H9 (cell line): ENCODE measurements around the gene RABGAP1L. TPM values are rescaled to one million over a fixed set of nuclear protein-coding genes. Genes with fewer than 3 reads are reported as not detected.

ENCODE experiments used
- DNase-seq: peaks from one replicate; pipeline ENCODE4 v3.0.0-alpha.2; 2017
- H2AFZ ChIP-seq: one replicate; pipeline ENCODE4 v1.6.1; 2013; ENCODE audit warnings: mild to moderate bottlenecking, low read length, control low read depth, moderate library complexity
- H2AK5ac ChIP-seq: 2 replicates; pipeline ENCODE4 v1.6.1; 2013; ENCODE audit warnings: low read length, control low read depth, mixed read lengths; ENCODE audit not compliant: insufficient read length
- H2BK120ac ChIP-seq: one replicate; pipeline ENCODE4 v1.6.1; 2013; ENCODE audit warnings: low read depth, mild to moderate bottlenecking, low read length, control low read depth, inconsistent platforms; ENCODE audit not compliant: poor library complexity, severe bottlenecking
- H2BK12ac ChIP-seq: 2 replicates; pipeline ENCODE4 v1.6.1; 2013; ENCODE audit warnings: low read length, control low read depth, mixed read lengths, low read depth; ENCODE audit not compliant: insufficient read length
- H2BK15ac ChIP-seq: 2 replicates; pipeline ENCODE4 v1.6.1; 2013; ENCODE audit warnings: low read depth, low read length, control low read depth
- H2BK20ac ChIP-seq: one replicate; pipeline ENCODE4 v1.6.1; 2013; ENCODE audit warnings: low read depth, mild to moderate bottlenecking, low read length, control low read depth, inconsistent platforms; ENCODE audit not compliant: poor library complexity, severe bottlenecking
- H2BK5ac ChIP-seq: 2 replicates; pipeline ENCODE4 v1.6.1; 2013; ENCODE audit warnings: low read length, control low read depth, mixed read lengths; ENCODE audit not compliant: insufficient read length
- H3K14ac ChIP-seq: 2 replicates; pipeline ENCODE4 v1.6.1; 2013; ENCODE audit warnings: low read length, control low read depth; ENCODE audit not compliant: insufficient read depth
- H3K18ac ChIP-seq: 2 replicates; pipeline ENCODE4 v1.6.1; 2013; ENCODE audit warnings: low read depth, mild to moderate bottlenecking, mixed read lengths, low read length, control low read depth; ENCODE audit not compliant: insufficient read length
- H3K23ac ChIP-seq: 2 replicates; pipeline ENCODE4 v1.6.1; 2013; ENCODE audit warnings: low read length, control low read depth, mixed read lengths, low read depth; ENCODE audit not compliant: insufficient read length
- H3K23me2 ChIP-seq: 2 replicates; pipeline ENCODE4 v1.6.1; 2013; ENCODE audit warnings: low read depth, mild to moderate bottlenecking, mixed read lengths, low read length, control low read depth; ENCODE audit not compliant: insufficient read length, poor library complexity, severe bottlenecking
- H3K27ac ChIP-seq: 2 replicates; pipeline ENCODE4 v1.5.1; 2013; ENCODE audit warnings: low read length, control low read depth, mixed read lengths, low read depth; ENCODE audit not compliant: insufficient read length
- H3K27me3 ChIP-seq: 2 replicates; pipeline ENCODE4 v1.6.1; 2013; ENCODE audit warnings: low read length, control low read depth, inconsistent platforms; ENCODE audit not compliant: insufficient read depth
- H3K4ac ChIP-seq: 2 replicates; pipeline ENCODE4 v1.6.1; 2013; ENCODE audit warnings: low read depth, mild to moderate bottlenecking, control low read depth, inconsistent platforms, low read length, moderate library complexity
- H3K4me1 ChIP-seq: 2 replicates; pipeline ENCODE4 v1.6.1; 2013; ENCODE audit warnings: low read length, control low read depth, inconsistent platforms; ENCODE audit not compliant: insufficient read depth
- H3K4me2 ChIP-seq: 2 replicates; pipeline ENCODE4 v1.6.1; 2013; ENCODE audit warnings: low read length, control low read depth, mixed read lengths; ENCODE audit not compliant: insufficient read length, insufficient read depth
- H3K56ac ChIP-seq: 2 replicates; pipeline ENCODE4 v1.6.1; 2013; ENCODE audit warnings: low read depth, mild to moderate bottlenecking, mixed read lengths, low read length, control low read depth; ENCODE audit not compliant: insufficient read length
- H3K79me1 ChIP-seq: 2 replicates; pipeline ENCODE4 v1.6.1; 2013; ENCODE audit warnings: low read depth, mild to moderate bottlenecking, moderate library complexity, low read length, control low read depth, inconsistent platforms; ENCODE audit not compliant: insufficient read depth, poor library complexity, severe bottlenecking
- H3K79me2 ChIP-seq: 2 replicates; pipeline ENCODE4 v1.6.1; 2013; ENCODE audit warnings: low read length, control low read depth, inconsistent platforms; ENCODE audit not compliant: insufficient read depth
- H3K9ac ChIP-seq: 2 replicates; pipeline ENCODE4 v1.6.1; 2013; ENCODE audit warnings: low read length, control low read depth, mixed read lengths; ENCODE audit not compliant: insufficient read length; ENCODE audit errors: extremely low read depth
- H3K9me3 ChIP-seq: one replicate; pipeline ENCODE4 v1.6.1; 2013; ENCODE audit warnings: low read depth, low read length, inconsistent platforms; ENCODE audit not compliant: control insufficient read depth
- H3T11ph ChIP-seq: one replicate; pipeline ENCODE4 v1.6.1; 2013; ENCODE audit warnings: mild to moderate bottlenecking, low read length, control low read depth, inconsistent platforms
- H4K20me1 ChIP-seq: one replicate; pipeline ENCODE4 v1.6.1; 2013; ENCODE audit not compliant: control insufficient read depth, insufficient read length, insufficient read depth
- H4K5ac ChIP-seq: 2 replicates; pipeline ENCODE4 v1.6.1; 2013; ENCODE audit warnings: low read depth, mild to moderate bottlenecking, mixed read lengths, low read length, control low read depth; ENCODE audit not compliant: insufficient read length
- H4K8ac ChIP-seq: replicated peaks from 2 replicates; pipeline ENCODE4 v1.6.1; 2013; ENCODE audit warnings: low read length, control low read depth, mixed read lengths, low read depth; ENCODE audit not compliant: insufficient read length
- H4K91ac ChIP-seq: 2 replicates; pipeline ENCODE4 v1.6.1; 2013; ENCODE audit warnings: low read depth, mild to moderate bottlenecking, moderate library complexity, mixed read lengths, low read length, control low read depth; ENCODE audit not compliant: insufficient read length
- H3K27ac Mint-ChIP-seq, 3 experiments: 2 replicates in 2 of 3; 3 replicates in 1 of 3; pipeline ENCODE4 v1.8.0; 2020 to 2021; ENCODE audit warnings: mixed read lengths in 3 of 3, mild to moderate bottlenecking in 1 of 3, moderate library complexity in 1 of 3
- H3K27me3 Mint-ChIP-seq: 2 replicates; pipeline ENCODE4 v1.8.0; 2021; ENCODE audit warnings: low read depth, mild to moderate bottlenecking, moderate library complexity, mixed read lengths
- H3K36me3 Mint-ChIP-seq, 3 experiments: 2 replicates in 2 of 3; 3 replicates in 1 of 3; pipeline ENCODE4 v1.8.0; 2020 to 2021; ENCODE audit warnings: low read depth in 3 of 3, mixed read lengths in 3 of 3; ENCODE audit not compliant: insufficient read depth in 1 of 3
- H3K4me1 Mint-ChIP-seq, 2 experiments: 2 replicates each; pipeline ENCODE4 v1.8.0; 2020; ENCODE audit warnings: mixed read lengths in 2 of 2
- H3K4me3 Mint-ChIP-seq, 2 experiments: 2 replicates in 1 of 2; 3 replicates in 1 of 2; pipeline ENCODE4 v1.8.0; 2020 to 2021; ENCODE audit warnings: mild to moderate bottlenecking in 2 of 2, mixed read lengths in 2 of 2, moderate library complexity in 1 of 2
- H3K9me3 Mint-ChIP-seq, 2 experiments: 2 replicates in 1 of 2; 3 replicates in 1 of 2; pipeline ENCODE4 v1.8.0; 2020; ENCODE audit warnings: mild to moderate bottlenecking in 2 of 2, mixed read lengths in 2 of 2, moderate library complexity in 1 of 2
- WGBS: extraction: QIAGEN DNeasy Blood & Tissue Kit; methylation state at CpG from one replicate; pipeline ENCODE4 v1.1.7; 2013; ENCODE audit warnings: missing lambda C conversion rate, low lambda C conversion rate, mixed read lengths; ENCODE audit not compliant: insufficient read length; ENCODE audit errors: extremely low coverage; 5-methylcytosine and 5-hydroxymethylcytosine counted together
- total RNA-seq: library from RNA; stranded (reverse); gene quantifications from 2 replicates; pipeline ENCODE4 v1.2.1, GENCODE V29; 2021
- TF ChIP-seq, protein P1 (sequence below): fragments of 200-600 bp; sonication (generic); conservative IDR thresholded peaks from 3 replicates; pipeline ENCODE4 v1.8.0; 2021; ENCODE audit warnings: antibody characterized with exemption, mild to moderate bottlenecking

The RABGAP1L gene
- total RNA-seq, 1 experiment from 2014 or later: 147 TPM

GRCh38 chr1:174875306-174875705, 716.0 kb downstream of the RABGAP1L start:
- Histone ChIP-seq H3K9ac (peak overlapping the region; percentile 95), H3K9me3 (no peaks in the 10 kb centered on the region), H3K23me2 (peaks cover 4% of the 10 kb centered on the region), H3K14ac (no peak overlapping the region), H2AFZ (no peak overlapping the region), H2BK120ac (no peak overlapping the region), H2BK15ac (no peak overlapping the region), H4K5ac (no peak overlapping the region), H4K91ac (no peak overlapping the region), H3K56ac (no peak overlapping the region), H3K4me2 (peak overlapping the region; percentile 73), H3K4ac (no peak overlapping the region), H2BK20ac (no peak overlapping the region), H2AK5ac (no peak overlapping the region), H4K20me1 (no peaks in the 10 kb centered on the region), H3K79me1 (no peaks in the 10 kb centered on the region), H3K4me1 (peaks cover 9% of the 10 kb centered on the region; the same call in 1 of the 2 replicates), H3T11ph (no peak overlapping the region), H4K8ac (no peak overlapping the region), H3K79me2 (peaks cover 17% of the 10 kb centered on the region; the same call in 1 of the 2 replicates), H2BK12ac (no peak overlapping the region), H3K18ac (no peak overlapping the region), H2BK5ac (no peak overlapping the region), H3K23ac (no peak overlapping the region), H3K27me3 (no peaks in the 10 kb centered on the region), H3K27ac (peak overlapping the region; percentile 98)
- WGBS: no CpG with 5 or more reads among the region's 4 CpGs
- TF ChIP-seq, protein P1, sequence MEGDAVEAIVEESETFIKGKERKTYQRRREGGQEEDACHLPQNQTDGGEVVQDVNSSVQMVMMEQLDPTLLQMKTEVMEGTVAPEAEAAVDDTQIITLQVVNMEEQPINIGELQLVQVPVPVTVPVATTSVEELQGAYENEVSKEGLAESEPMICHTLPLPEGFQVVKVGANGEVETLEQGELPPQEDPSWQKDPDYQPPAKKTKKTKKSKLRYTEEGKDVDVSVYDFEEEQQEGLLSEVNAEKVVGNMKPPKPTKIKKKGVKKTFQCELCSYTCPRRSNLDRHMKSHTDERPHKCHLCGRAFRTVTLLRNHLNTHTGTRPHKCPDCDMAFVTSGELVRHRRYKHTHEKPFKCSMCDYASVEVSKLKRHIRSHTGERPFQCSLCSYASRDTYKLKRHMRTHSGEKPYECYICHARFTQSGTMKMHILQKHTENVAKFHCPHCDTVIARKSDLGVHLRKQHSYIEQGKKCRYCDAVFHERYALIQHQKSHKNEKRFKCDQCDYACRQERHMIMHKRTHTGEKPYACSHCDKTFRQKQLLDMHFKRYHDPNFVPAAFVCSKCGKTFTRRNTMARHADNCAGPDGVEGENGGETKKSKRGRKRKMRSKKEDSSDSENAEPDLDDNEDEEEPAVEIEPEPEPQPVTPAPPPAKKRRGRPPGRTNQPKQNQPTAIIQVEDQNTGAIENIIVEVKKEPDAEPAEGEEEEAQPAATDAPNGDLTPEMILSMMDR: no peak
- H3K9me3 Mint-ChIP-seq: no peaks in the 10 kb centered on the region; a peak in 1 of 5 replicates
- H3K36me3 Mint-ChIP-seq: peaks cover 11 to 39% (median 37%) of the 10 kb centered on the region in 3 experiments
- peak overlapping the region; percentile 90 to 95 for H3K4me3 Mint-ChIP-seq
- H3K27ac Mint-ChIP-seq: peak overlapping the region; percentile 95 to 99 (median 99); a peak in 6 of 7 replicates
- peaks cover 43 to 53% of the 10 kb centered on the region in 2 experiments for H3K4me1 Mint-ChIP-seq
- H3K27me3 Mint-ChIP-seq: no peaks in the 10 kb centered on the region
- DNase-seq: peak; percentile 44
